HepG2 (cell line): ENCODE measurements around the gene RARG. TPM values are rescaled to one million over a fixed set of nuclear protein-coding genes. Genes with fewer than 3 reads are reported as not detected.

Experiments used
- ARNT2 ChIP-seq: sonication (generic); formaldehyde crosslinking; IDR thresholded peaks from 2 replicates; pipeline ENCODE4 v1.8.0; 2022; ENCODE audit warnings: mild to moderate bottlenecking, low read depth, missing genetic modification reagents, moderate library complexity
- CBFB ChIP-seq: sonication (generic); formaldehyde crosslinking; IDR thresholded peaks from 2 replicates; pipeline ENCODE4 v1.4.0; 2020; ENCODE audit warnings: missing genetic modification reagents
- HOMEZ ChIP-seq: IDR thresholded peaks from 2 replicates; pipeline ENCODE4 v1.6.1; 2016; ENCODE audit warnings: low read depth
- KAT8 ChIP-seq: IDR thresholded peaks from 2 replicates; pipeline ENCODE4 v1.6.1; 2016; ENCODE audit warnings: missing genetic modification reagents, missing compliant biosample characterization
- MEF2D ChIP-seq: sonication (generic); formaldehyde crosslinking; IDR thresholded peaks from 2 replicates; pipeline ENCODE4 v1.5.1; 2020; ENCODE audit warnings: mild to moderate bottlenecking, missing genetic modification reagents
- NKX3-1 ChIP-seq: sonication (generic); formaldehyde crosslinking; IDR thresholded peaks from 2 replicates; pipeline ENCODE4 v1.5.0; 2020; ENCODE audit warnings: missing genetic modification reagents
- NR2F6 ChIP-seq, 2 experiments: IDR thresholded peaks; 2 replicates each; pipeline ENCODE4 v1.6.1; 2016; ENCODE audit warnings: antibody characterized with exemption in 1 of 2, mild to moderate bottlenecking in 1 of 2
- POLR2A ChIP-seq, 2 experiments: IDR thresholded peaks; 2 replicates each; pipeline ENCODE4 v1.6.1; 2011; ENCODE audit warnings: low read depth in 2 of 2, low read length in 2 of 2, mild to moderate bottlenecking in 1 of 2, moderate library complexity in 1 of 2; ENCODE audit not compliant: insufficient read depth in 1 of 2
- SALL1 ChIP-seq: sonication (generic); formaldehyde crosslinking; IDR thresholded peaks from 2 replicates; pipeline ENCODE4 v1.8.0; 2022; ENCODE audit warnings: mild to moderate bottlenecking, missing genetic modification reagents
- SAP130 ChIP-seq: IDR thresholded peaks from 2 replicates; pipeline ENCODE4 v1.6.1; 2016; ENCODE audit warnings: low read depth
- TAF1 ChIP-seq: sonication (generic); formaldehyde crosslinking; IDR thresholded peaks from 2 replicates; pipeline ENCODE4 v1.4.0; 2020; ENCODE audit warnings: missing genetic modification reagents
- TBP ChIP-seq: sonication (generic); formaldehyde crosslinking; IDR thresholded peaks from 2 replicates; pipeline ENCODE4 v1.5.0; 2020; ENCODE audit warnings: missing genetic modification reagents
- THRA ChIP-seq: sonication (generic); formaldehyde crosslinking; IDR thresholded peaks from 2 replicates; pipeline ENCODE4 v1.4.0; 2020; ENCODE audit warnings: missing genetic modification reagents, borderline replicate concordance
- ZKSCAN1 ChIP-seq: fragments of 150-350 bp; IDR thresholded peaks from 2 replicates; pipeline ENCODE4 v1.6.1; 2014; ENCODE audit warnings: low read length
- ZMAT3 ChIP-seq: sonication (generic); formaldehyde crosslinking; conservative IDR thresholded peaks from 2 replicates; pipeline ENCODE4 v1.7.0; 2021; ENCODE audit warnings: missing genetic modification reagents
- ZNF12 ChIP-seq: sonication (generic); formaldehyde crosslinking; IDR thresholded peaks from 2 replicates; pipeline ENCODE4 v1.5.0; 2020; ENCODE audit warnings: missing genetic modification reagents
- ZNF251 ChIP-seq: sonication (generic); formaldehyde crosslinking; IDR thresholded peaks from 2 replicates; pipeline ENCODE4 v1.9.0; 2021; ENCODE audit warnings: mild to moderate bottlenecking, missing genetic modification reagents
- ZNF256 ChIP-seq: sonication (generic); formaldehyde crosslinking; conservative IDR thresholded peaks from 2 replicates; pipeline ENCODE4 v1.4.0; 2020; ENCODE audit warnings: missing genetic modification reagents
- ZNF512B ChIP-seq: sonication (generic); formaldehyde crosslinking; IDR thresholded peaks from 2 replicates; pipeline ENCODE4 v1.5.1; 2020; ENCODE audit warnings: missing genetic modification reagents, mild to moderate bottlenecking, borderline replicate concordance
- ZNF564 ChIP-seq: sonication (generic); formaldehyde crosslinking; IDR thresholded peaks from 2 replicates; pipeline ENCODE4 v1.8.1; 2023; ENCODE audit warnings: mild to moderate bottlenecking, missing genetic modification reagents
- ZNF709 ChIP-seq: sonication (generic); formaldehyde crosslinking; IDR thresholded peaks from 2 replicates; pipeline ENCODE4 v1.5.0; 2020; ENCODE audit warnings: mild to moderate bottlenecking, missing genetic modification reagents
- polyA plus RNA-seq, 8 experiments: library from polyadenylated mRNA; depleted of rRNA in 3 of 8; stranded (reverse) in 7 of 8; unstranded in 1 of 8; fragments of >200 nt; fragmentation: Illumina TruSeq in 4 of 8; extraction: Trizol in 4 of 8; gene quantifications; 2 replicates each; pipeline versions ENCODE4 v1.2.1 to v1.2.3, GENCODE V29; 2011 to 2016; ENCODE audit warnings: low read depth in 4 of 8, missing spikeins in 1 of 8, mixed read lengths in 1 of 8; ENCODE audit not compliant: insufficient read depth in 1 of 8
- total RNA-seq, 5 experiments: library from RNA; depleted of rRNA; stranded (reverse); fragments of >200 nt; fragmentation: Illumina TruSeq; extraction: Trizol; gene quantifications; 2 replicates each; pipeline ENCODE4 v1.2.3, GENCODE V29; 2016; ENCODE audit warnings: low read depth in 1 of 5
- TF ChIP-seq, protein P1 (sequence below): sonication (generic); formaldehyde crosslinking; conservative IDR thresholded peaks from 2 replicates; pipeline ENCODE4 v1.4.0; 2020; ENCODE audit warnings: missing genetic modification reagents
- TF ChIP-seq, protein P2 (sequence below): sonication (generic); formaldehyde crosslinking; IDR thresholded peaks from 2 replicates; pipeline ENCODE4 v1.4.0; 2020; ENCODE audit warnings: mild to moderate bottlenecking, missing genetic modification reagents

RARG gene
- total and polyA plus RNA-seq, 2 of the 13 experiments (the other 11 are each of a cell fraction or from before 2014, with no cell fraction given) = 0.77 to 1.5 TPM

GRCh38 chr12:53220694-53221202 lies 11.3 kb downstream of the RARG start (continued):
- TF ChIP-seq ARNT2 (CRISPR knock-in tag) (0 out of 2 replicates have a peak, but pooled peaks have one; percentile 16), ZNF256 (CRISPR knock-in tag) (no peak), ZNF564 (CRISPR knock-in tag) (peak; percentile 8; the same call in 1 of the 2 replicates), POLR2A (IDR thresholded peaks at IDR 0.05; ENCODE audit: insufficient read depth in 1 of 2, low read depth in 2 of 2, low read length in 2 of 2) (no peak), SAP130 (CRISPR knock-in tag) (peak; percentile 62; the same call in 1 of the 2 replicates), ZNF12 (CRISPR knock-in tag) (0 out of 2 replicates have a peak, but pooled peaks have one; percentile 4), ZKSCAN1 (no peak), KAT8 (peak; percentile 32; the same call in 1 of the 2 replicates), CBFB (CRISPR knock-in tag) (peak; percentile 48; the same call in 1 of the 2 replicates), HOMEZ (no peak), MEF2D (CRISPR knock-in tag) (no peak), ZNF512B (CRISPR knock-in tag) (0 out of 2 replicates have a peak, but pooled peaks have one; percentile 14), THRA (peak; percentile 31; the same call in 1 of the 2 replicates), ZNF251 (no peak), ZMAT3 (no peak), TBP (CRISPR knock-in tag) (no peak), TAF1 (CRISPR knock-in tag) (0 out of 2 replicates have a peak, but pooled peaks have one; percentile 16), NKX3-1 (CRISPR knock-in tag) (no peak), NR2F6 (IDR thresholded peaks at IDR 0.05) (no peak), NR2F6 (CRISPR knock-in tag; IDR thresholded peaks at IDR 0.05) (peak; percentile 49), ZNF709 (CRISPR knock-in tag) (no peak), SALL1 (CRISPR knock-in tag) (no peak)
- TF ChIP-seq, protein P1, sequence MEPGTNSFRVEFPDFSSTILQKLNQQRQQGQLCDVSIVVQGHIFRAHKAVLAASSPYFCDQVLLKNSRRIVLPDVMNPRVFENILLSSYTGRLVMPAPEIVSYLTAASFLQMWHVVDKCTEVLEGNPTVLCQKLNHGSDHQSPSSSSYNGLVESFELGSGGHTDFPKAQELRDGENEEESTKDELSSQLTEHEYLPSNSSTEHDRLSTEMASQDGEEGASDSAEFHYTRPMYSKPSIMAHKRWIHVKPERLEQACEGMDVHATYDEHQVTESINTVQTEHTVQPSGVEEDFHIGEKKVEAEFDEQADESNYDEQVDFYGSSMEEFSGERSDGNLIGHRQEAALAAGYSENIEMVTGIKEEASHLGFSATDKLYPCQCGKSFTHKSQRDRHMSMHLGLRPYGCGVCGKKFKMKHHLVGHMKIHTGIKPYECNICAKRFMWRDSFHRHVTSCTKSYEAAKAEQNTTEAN (CRISPR knock-in tag) = 0 out of 2 replicates have a peak, but pooled peaks have one; percentile 16
- TF ChIP-seq, protein P2, sequence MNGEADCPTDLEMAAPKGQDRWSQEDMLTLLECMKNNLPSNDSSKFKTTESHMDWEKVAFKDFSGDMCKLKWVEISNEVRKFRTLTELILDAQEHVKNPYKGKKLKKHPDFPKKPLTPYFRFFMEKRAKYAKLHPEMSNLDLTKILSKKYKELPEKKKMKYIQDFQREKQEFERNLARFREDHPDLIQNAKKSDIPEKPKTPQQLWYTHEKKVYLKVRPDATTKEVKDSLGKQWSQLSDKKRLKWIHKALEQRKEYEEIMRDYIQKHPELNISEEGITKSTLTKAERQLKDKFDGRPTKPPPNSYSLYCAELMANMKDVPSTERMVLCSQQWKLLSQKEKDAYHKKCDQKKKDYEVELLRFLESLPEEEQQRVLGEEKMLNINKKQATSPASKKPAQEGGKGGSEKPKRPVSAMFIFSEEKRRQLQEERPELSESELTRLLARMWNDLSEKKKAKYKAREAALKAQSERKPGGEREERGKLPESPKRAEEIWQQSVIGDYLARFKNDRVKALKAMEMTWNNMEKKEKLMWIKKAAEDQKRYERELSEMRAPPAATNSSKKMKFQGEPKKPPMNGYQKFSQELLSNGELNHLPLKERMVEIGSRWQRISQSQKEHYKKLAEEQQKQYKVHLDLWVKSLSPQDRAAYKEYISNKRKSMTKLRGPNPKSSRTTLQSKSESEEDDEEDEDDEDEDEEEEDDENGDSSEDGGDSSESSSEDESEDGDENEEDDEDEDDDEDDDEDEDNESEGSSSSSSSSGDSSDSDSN (CRISPR knock-in tag) = 0 out of 2 replicates have a peak, but pooled peaks have one; percentile 21
